ENCODE data around the gene LPAR2.

GRCh38 chr19:19630426-19630825 is 2.4 kb upstream of the LPAR2 start:
- TF ChIP-seq YY1 (IDR thresholded peaks at IDR 0.05; ENCODE audit: insufficient read depth, insufficient read length): no peak
- TF ChIP-seq ZNF274 (IDR thresholded peaks at IDR 0.05; ENCODE audit: low read depth, low read length): no peak
- TF ChIP-seq SUZ12 (IDR thresholded peaks at IDR 0.05; ENCODE audit: extremely low read depth, insufficient read depth, insufficient read length): no peak
